ENCODE measurements around the gene SLC4A11.

Gene SLC4A11

DNA sequence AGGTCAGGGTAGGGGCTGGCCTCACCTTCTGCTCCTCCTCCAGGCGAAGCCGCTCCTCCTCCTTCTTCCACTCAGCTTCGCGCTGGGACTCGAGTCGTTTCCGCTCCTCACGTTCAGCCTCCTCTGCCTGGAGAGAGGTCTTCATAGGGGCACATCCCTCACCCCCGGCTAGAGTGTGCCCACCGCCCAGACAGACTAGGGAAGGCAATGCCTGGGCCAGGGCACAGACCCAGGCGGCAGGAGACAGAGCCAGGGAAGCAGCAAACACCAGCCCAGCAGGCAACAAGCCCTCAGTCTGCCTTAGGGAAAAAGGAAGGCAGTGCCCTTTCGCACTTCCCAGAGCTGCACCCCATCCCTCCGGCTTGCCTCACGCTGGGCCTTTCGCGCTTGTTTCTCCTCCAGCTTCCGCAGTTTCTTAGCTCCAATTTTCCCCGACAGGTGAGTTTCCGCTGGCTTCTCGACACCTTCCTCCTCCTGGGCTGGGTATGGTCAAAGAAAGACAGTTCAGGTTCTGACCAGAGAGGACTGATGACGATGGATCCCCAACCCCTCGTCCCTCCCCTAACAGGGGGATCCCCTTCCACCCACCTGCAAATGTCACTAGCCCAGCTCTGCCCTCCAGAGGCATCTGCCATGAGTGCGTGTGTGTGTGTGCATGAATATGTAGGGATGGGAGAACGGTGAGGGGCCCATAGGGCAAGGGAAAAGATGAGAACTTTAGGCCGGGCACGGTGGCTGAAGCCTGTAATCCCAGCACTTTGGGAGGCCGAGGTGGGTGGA is 38.8 kb downstream of the SLC4A11 start:
- in situ Hi-C loops (cut with MboI; ENCODE audit: low sequenced_read_pairs, unreplicated experiment), result no loop called here
- TF ChIP-seq, protein P1, sequence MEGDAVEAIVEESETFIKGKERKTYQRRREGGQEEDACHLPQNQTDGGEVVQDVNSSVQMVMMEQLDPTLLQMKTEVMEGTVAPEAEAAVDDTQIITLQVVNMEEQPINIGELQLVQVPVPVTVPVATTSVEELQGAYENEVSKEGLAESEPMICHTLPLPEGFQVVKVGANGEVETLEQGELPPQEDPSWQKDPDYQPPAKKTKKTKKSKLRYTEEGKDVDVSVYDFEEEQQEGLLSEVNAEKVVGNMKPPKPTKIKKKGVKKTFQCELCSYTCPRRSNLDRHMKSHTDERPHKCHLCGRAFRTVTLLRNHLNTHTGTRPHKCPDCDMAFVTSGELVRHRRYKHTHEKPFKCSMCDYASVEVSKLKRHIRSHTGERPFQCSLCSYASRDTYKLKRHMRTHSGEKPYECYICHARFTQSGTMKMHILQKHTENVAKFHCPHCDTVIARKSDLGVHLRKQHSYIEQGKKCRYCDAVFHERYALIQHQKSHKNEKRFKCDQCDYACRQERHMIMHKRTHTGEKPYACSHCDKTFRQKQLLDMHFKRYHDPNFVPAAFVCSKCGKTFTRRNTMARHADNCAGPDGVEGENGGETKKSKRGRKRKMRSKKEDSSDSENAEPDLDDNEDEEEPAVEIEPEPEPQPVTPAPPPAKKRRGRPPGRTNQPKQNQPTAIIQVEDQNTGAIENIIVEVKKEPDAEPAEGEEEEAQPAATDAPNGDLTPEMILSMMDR (IDR thresholded peaks at IDR 0.05; ENCODE audit: borderline replicate concordance, control extremely low read depth, extremely low read depth, insufficient read depth, missing control alignments), result peak; percentile 6
- DNase-seq (ENCODE audit: low spot score), result peak; percentile 59

- TF ChIP-seq, protein P1 (IDR thresholded peaks at IDR 0.05; ENCODE audit: borderline replicate concordance, control extremely low read depth, extremely low read depth, insufficient read depth, missing control alignments), result no peak
- DNase-seq (ENCODE audit: low spot score), result no peak
- in situ Hi-C loops (cut with MboI; ENCODE audit: low sequenced_read_pairs, unreplicated experiment), result no loop called here
Observed at GRCh38 chr20:3199206-3199605, 39.8 kb downstream of the SLC4A11 start.

DNA sequence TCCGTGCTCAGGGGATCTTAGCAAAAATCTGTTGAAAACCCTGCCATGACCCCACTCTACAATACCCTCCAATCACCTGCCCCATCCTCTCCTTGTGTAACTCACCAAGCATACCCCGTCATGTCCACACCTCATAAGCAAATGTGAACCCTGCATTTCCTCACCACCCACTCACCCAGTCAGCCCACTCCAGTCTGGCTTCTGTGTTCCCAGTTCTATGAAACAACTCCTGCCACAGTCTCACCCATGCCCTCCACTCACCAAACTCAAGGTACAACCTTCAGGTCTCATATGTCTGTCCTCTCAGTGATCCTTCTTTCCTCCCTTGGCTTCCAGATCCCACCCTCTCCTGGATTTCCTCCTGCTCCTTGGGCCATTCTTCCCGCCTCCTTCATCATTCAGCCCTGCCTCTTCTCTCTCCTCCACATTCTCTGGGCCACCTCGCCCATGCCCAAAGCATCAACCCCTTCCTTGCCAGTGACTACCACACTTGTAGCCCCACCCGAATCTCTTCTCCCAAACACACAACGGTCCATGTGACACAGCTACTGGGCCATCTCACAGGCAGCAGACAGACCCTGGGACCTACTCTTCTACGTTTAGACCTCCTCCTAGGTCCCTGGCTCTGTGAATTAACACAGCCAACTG is 43.3 kb downstream of the SLC4A11 start:
- in situ Hi-C loops (cut with MboI; ENCODE audit: low sequenced_read_pairs, unreplicated experiment), result no loop called here
- TF ChIP-seq, protein P1 (IDR thresholded peaks at IDR 0.05; ENCODE audit: borderline replicate concordance, control extremely low read depth, extremely low read depth, insufficient read depth, missing control alignments), result no peak
- no peak for DNase-seq (ENCODE audit: low spot score)

DNA sequence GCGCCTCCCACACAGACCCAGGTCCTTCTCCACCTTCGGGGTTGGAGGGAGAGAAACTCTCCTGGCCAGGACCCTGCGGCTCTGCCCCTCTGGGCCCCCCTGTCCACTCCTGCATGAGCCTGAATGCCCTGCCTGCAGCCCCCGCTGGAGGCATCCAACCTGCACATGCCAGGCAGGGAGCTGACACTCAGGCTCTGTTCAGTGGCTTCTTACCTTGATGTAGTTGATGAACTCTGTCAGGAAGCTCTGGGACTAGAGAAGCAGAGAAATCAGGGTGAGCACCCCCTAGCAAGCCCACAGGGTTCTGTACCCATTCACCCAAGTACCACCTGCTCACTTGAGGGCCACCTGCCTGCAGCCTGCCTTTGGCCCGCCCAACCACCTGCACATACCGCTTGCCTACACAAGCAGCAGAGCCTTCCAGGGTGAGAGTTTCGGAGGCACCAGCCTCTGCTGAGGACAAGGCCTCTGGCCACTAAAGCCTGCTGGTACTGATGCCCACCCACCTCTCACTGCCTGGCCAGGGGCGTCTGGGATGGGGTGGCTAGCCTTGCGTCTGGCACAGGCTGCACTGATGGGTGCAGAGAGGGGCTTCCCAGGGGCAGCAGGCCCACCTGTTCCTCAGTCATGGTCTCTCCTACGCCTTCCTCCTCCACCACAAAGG is 44.2 kb downstream of the SLC4A11 start:
- in situ Hi-C loops (cut with MboI; ENCODE audit: low sequenced_read_pairs, unreplicated experiment), result no loop called here
- TF ChIP-seq, protein P1 (IDR thresholded peaks at IDR 0.05; ENCODE audit: borderline replicate concordance, control extremely low read depth, extremely low read depth, insufficient read depth, missing control alignments), result no peak
- DNase-seq (ENCODE audit: low spot score), result no peak

GRCh38 chr20:3193806-3194616 is 45.0 kb downstream of the SLC4A11 start:
- in situ Hi-C loops (cut with MboI; ENCODE audit: low sequenced_read_pairs, unreplicated experiment), result no loop called here
- DNase-seq (ENCODE audit: low spot score), result no peak
- TF ChIP-seq, protein P1 (IDR thresholded peaks at IDR 0.05; ENCODE audit: borderline replicate concordance, control extremely low read depth, extremely low read depth, insufficient read depth, missing control alignments), result no peak
